Stimulated activated CD8-positive, alpha-beta memory T cell treated with anti-CD3 and anti-CD28 coated beads, Interleukin-7, amount 100 ng/mL, for 24 hours (primary cell): ENCODE results near the gene ITPRIPL2.

Source experiments
- DNase-seq: peaks from one replicate; pipeline ENCODE4 v3.0.0-alpha.2; 2020; ENCODE audit warnings: low read depth

The ITPRIPL2 gene

DNA sequence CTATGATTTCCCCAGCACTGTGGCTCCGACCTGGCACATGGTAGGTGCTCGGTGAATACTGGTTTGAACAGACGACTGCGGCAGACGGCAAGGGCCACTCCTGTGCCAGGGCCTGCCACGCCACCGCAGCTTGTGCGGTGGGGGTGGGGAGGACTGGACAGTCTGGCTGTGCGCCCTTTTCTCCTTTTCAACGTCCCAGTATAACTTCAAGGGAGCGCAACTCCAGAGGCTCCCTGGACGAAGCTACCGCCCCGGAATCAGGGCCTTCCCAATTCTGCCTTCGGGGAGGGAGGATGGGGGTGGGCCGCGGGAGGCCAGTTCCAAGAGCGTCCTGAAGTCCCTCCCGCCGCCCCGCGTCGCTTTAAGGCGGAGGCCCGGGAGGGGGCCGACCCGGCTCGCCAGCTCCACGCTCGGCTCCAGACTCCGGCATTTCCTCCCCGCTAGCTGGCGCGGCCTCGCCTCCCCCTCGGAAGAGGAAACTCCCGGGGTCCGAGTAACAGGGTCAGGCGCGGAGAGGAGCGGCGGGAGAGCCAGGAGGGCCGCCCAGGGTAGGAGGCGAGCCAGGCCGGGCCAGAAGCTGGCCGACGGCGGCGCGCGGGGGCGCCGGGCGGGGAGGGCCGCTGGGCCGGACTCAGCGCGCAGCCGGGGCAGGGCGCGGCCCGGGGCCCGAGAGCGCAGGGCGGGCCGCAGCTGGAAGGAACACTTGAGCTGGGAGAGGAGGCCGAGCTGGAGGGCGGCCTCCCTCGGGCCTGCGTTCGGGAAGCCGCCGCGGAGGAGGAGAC, at the start of gene ITPRIPL2:
Gene ITPRIPL2 (plus strand): TSS at position 388 of the 782 bp plus-strand sequence. CDS start 498 bp downstream, outside the sequence.
- DNase-seq, result no peak

DNA sequence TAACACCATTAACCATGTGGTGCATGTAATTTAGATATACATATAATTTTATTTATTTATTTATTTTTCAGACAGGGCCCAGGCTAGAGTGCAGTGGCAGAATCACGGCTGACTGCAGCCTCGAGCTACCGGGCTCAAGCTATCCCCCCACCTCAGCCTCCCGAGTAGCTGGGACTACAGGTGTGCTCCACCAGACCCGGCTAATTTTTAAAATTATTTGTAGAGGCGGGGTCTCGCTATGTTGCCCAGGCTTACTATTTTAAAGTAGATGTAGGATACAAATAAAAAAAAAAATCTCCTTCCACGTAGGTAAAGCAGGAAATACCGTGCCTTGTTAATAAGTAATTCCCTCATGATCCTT, 46.8 kb upstream of the ITPRIPL2 start:
- no peak for DNase-seq

GRCh38 chr16:19067349-19068236, 46.2 kb upstream of the ITPRIPL2 start, which contains the start of gene COQ7:
Gene COQ7, plus strand, starts transcription at chr16:19067614. Its CDS starts 51 bp downstream, at chr16:19067665.
- peak; percentile 97 for DNase-seq

DNA sequence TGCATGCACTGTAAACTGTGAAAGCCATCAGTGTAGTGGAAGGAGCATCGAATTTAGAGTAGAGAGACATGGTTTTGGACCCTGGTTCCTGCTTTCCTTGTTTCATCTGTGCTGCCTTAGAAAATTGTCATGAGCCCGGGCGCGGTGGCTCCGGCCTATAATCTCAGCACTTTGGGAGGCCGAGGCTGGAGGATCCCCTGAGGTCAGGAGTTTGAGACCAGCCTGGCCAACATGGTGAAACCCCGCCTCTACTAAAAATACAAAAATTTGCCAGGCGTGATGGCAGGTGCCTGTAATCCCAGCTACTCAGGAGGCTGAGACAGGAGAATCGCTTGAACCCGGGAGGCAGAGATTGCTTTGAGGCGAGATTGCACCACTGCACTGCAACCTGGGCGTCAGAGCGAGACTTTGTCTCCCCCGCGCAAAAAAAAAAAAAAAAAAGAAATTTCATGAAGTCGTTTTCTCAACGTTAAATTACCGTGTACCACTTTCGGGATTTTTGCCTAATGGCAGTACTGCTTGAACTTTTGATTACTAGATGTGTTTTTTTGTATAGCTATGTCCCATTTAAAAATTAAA, 45.4 kb upstream of the ITPRIPL2 start:
- no peak for DNase-seq

DNA sequence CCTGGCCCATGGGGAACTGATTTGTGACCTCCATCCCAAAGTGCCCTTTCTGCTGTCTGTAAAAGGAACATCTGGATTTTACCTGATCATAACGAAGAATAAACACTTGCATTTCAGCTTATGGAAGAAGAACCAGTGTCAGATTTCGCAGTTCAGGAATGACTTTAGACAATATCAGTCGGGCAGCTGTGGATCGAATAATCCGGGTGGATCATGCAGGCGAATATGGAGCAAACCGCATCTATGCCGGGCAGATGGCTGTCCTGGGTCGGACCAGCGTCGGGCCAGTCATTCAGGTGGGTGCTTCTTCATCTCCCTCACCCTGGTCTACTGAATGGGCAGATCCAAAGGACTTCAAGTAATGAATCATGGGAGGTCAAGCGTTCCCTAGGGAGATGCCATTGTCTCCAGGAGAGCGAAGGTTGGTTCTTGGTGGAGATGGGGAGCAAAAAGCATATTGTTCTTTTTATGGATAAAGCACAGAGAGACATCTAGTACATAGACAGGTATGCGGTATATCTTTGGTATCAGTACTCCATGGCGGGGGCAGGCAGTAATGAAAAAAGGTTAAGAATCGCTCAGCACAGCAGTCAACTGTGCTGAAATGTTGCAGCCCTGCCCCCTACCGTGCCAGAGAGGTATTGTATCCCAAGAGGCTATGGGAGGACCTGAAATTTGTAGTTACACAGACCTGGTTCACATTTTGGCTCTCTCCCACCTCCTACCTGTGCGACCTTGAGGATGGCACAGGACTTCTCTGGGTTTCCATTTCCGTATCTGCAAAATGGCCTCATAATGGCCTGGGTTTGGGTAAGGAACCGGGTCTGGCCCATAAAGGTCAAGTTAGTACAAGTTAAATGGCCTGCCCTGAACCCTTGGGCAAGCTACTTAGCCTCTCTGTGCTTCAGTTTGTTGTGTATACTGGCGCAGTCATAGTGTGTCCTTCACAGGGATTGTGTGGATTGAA, 41.7 kb upstream of the ITPRIPL2 start:
- peak; percentile 40 for DNase-seq

DNA sequence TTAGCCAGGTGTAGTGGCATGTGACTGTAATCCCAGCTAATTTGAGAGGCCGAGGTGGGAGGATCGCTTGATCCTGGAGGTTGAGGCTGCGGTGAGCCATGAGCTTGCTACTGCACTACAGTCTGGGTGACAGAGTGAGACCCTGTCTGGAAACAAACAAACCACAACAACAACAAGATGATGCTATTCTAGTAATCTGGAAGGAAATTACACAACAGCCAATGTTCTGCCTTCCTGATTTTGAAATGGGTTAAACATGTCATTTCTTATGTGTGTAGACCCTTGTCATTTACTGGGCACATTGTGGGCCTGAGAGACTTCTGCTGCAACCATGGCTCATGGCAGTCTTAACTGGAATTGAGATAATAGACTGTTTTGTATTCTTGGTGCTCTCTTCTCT, 40.4 kb upstream of the ITPRIPL2 start:
- no peak for DNase-seq

DNA sequence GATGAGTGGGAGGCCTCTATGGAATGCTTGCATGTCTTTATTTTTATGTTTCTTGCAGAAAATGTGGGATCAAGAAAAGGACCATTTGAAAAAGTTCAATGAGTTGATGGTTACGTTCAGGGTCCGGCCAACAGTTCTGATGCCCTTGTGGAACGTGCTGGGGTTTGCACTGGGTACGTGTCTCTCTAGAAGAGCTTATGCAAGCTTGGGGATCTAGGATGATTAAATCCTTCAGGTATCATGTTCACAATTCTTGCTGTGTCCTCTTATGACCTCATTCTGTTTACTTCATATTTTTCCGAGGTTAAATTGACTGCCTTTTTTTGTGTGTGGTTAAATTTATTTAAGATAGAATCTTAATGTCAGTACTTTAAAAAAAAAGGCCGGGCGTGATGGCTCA, 39.9 kb upstream of the ITPRIPL2 start:
- no peak for DNase-seq

GRCh38 chr16:19075511-19075910, 38.3 kb upstream of the ITPRIPL2 start:
- DNase-seq, result no peak

DNA sequence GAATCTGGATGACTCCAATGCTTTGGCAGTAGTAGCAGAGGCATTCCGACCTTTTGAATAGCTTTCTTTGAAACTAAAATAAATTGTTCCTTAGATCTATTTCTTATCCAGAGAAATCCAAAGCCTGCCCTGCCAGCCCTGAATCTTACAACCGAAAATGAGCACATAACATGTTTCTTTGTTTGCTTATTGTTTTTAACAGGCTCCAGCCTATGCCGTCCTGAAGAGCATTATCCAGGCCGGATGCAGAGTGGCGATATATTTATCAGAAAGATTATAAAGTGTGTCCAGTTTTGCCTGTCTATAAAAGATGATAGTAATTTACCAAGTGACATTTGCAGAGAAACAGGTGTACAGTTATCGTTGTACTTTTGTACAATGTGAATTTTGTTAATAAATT, 35.9 kb upstream of the ITPRIPL2 start:
- DNase-seq, result no peak

DNA sequence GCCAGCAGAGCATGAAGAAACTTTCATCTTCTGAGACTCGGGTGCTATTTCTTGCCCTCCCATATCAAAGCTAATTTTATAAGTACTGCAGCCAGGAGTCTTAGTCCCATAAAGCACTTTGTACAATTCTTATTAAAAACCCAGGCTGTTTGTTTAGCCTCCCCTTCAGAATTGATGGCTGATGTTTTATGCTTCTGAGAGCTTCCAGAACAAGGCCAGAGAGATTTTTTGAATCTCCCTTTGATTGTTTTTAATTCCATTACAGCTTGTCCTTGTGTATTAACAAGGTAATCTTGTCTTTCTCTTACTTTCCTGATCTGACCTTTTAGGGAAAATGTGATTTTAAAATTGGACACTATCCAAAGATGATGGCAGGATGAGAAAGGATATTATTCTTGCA, 30.1 kb upstream of the ITPRIPL2 start:
- no peak for DNase-seq

- no peak for DNase-seq
Observed at GRCh38 chr16:19084139-19084538, 29.6 kb upstream of the ITPRIPL2 start.

DNA sequence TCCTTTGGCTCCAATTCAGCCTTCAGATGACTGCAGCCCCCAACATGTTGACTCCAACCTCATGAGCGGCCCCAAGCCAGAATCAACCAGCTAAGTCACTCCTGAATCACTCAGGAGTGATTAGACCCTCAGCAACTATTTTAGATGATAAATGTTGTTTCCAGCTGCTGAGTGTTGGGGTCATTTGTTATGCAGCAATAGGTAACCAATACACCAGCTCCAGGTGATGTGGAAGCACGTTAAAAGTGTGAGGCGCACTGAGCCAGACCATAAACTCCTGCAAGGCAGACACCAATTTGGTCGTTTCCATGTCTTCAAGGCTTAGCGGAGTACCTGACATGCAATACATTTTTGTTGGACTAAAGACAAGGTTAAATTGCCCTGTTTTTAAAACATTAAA, 28.9 kb upstream of the ITPRIPL2 start:
- no peak for DNase-seq

- DNase-seq, result no peak
Observed at GRCh38 chr16:19085679-19086200, 28.0 kb upstream of the ITPRIPL2 start.

GRCh38 chr16:19086322-19087199, 27.2 kb upstream of the ITPRIPL2 start:
- peak; percentile 58 for DNase-seq

GRCh38 chr16:19088341-19088916, 25.3 kb upstream of the ITPRIPL2 start:
- no peak for DNase-seq

- DNase-seq, result no peak
Observed at GRCh38 chr16:19089410-19089955, 24.3 kb upstream of the ITPRIPL2 start.

DNA sequence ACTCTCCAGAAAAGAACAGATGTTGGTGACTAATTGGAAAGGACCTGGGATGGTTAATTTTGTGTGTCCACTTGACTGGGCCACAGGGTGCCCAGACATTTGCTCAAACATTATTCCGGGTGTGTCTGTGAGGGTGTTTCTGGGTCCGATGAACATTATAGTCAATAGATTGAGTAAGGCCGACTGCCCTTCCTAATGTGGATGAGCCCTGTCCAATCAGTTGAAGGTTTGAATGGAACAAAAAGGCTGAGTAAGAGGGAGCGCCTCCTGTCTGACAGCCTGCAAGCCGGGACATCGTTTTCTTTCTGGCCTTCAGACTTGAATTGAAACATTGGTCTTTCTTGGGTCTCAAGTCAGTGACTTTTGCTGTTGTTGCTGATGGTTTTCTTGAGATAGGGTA, 22.8 kb upstream of the ITPRIPL2 start:
- no peak for DNase-seq

GRCh38 chr16:19092653-19093410, 20.9 kb upstream of the ITPRIPL2 start:
- DNase-seq, result no peak
